GM12878 (cell line): ENCODE data around the gene IL3RA. TPM values are rescaled to one million over a fixed set of nuclear protein-coding genes. Genes with fewer than 3 reads are reported as not detected.

Experiments
- ATAC-seq: fragments of 200-7000 bp; cut with Tn5 transposase; 3 replicates; pipeline ENCODE4 v1.9.1; 2020; ENCODE audit warnings: mild to moderate bottlenecking, moderate library complexity
- BruUV-seq: library from RNA; stranded (reverse); fragments of 400-500 nt; replicated peaks from 2 replicates; lab custom pipeline; 2021; lab: Mats Ljungman, UMichigan
- CTCF ChIA-PET: fragments of 300-600 bp; sonication (Branson Sonifier 250); formaldehyde crosslinking; extraction: SDS; loops from one replicate; lab custom pipeline; 2021; ENCODE audit warnings: inconsistent platforms; lab: Yijun Ruan, JAX
- POLR2A ChIA-PET: fragments of 350-600 bp; formaldehyde crosslinking; extraction: SDS; loops from one replicate; lab custom pipeline; 2021; ENCODE audit warnings: inconsistent platforms; lab: Charles Lee
- RAD21 ChIA-PET: fragments of 300-600 bp; sonication (Branson Sonifier 250); formaldehyde crosslinking; loops from one replicate; lab custom pipeline; 2023; ENCODE audit warnings: antibody characterized with exemption; ENCODE audit not compliant: unreplicated experiment; lab: Charles Lee
- SMC1A ChIA-PET: fragments of 300-600 bp; sonication (Branson Sonifier 250); formaldehyde crosslinking; loops from one replicate; lab custom pipeline; 2023; ENCODE audit not compliant: unreplicated experiment, uncharacterized antibody; lab: Charles Lee
- DNase-seq: peaks from one replicate; pipeline ENCODE4 v3.0.0-alpha.2; 2011; ENCODE audit warnings: low read depth, low spot score
- FAIRE-seq: peaks from 3 replicates; lab custom pipeline; 2011; peaks lifted over from hg19 to GRCh38; lab: Jason Lieb, UNC
- H2AFZ ChIP-seq: 2 replicates; pipeline ENCODE4 v1.6.0; 2011; ENCODE audit warnings: low read depth, low read length, control low read depth; ENCODE audit not compliant: control insufficient read depth
- H3K27ac ChIP-seq: 2 replicates; pipeline ENCODE4 v1.5.1; 2011; ENCODE audit warnings: control low read depth; ENCODE audit not compliant: control insufficient read depth, insufficient read depth
- H3K27me3 ChIP-seq, 2 experiments: replicated peaks in 1 of 2; 2 replicates each; pipeline versions ENCODE4 v1.6.0 to v1.6.1; 2011; ENCODE audit warnings: low read length in 1 of 2; ENCODE audit not compliant: control insufficient read depth in 2 of 2, insufficient read depth in 2 of 2
- H3K36me3 ChIP-seq, 2 experiments: 2 replicates each; pipeline ENCODE4 v1.5.1; 2011; ENCODE audit warnings: low read length in 1 of 2; ENCODE audit not compliant: control insufficient read depth in 2 of 2, insufficient read depth in 2 of 2
- H3K4me1 ChIP-seq: 2 replicates; pipeline ENCODE4 v1.6.1; 2011; ENCODE audit warnings: mild to moderate bottlenecking, low read length, moderate library complexity, mixed read lengths; ENCODE audit not compliant: control insufficient read depth, insufficient read depth
- H3K4me2 ChIP-seq: 2 replicates; pipeline ENCODE4 v1.6.0; 2011; ENCODE audit warnings: control low read depth; ENCODE audit not compliant: control insufficient read depth, insufficient read depth
- H3K4me3 ChIP-seq: fragments of 200-600 bp; sonication (generic); 2 replicates; pipeline ENCODE4 v1.5.1; 2016
- H3K79me2 ChIP-seq: 2 replicates; pipeline ENCODE4 v1.6.0; 2011; ENCODE audit warnings: low read length; ENCODE audit not compliant: control insufficient read depth, insufficient read depth
- H3K9ac ChIP-seq: 2 replicates; pipeline ENCODE4 v1.8.0; 2011; ENCODE audit warnings: low read length, control low read depth, mixed read lengths; ENCODE audit not compliant: control insufficient read depth, insufficient read depth
- H3K9me3 ChIP-seq: replicated peaks from 3 replicates; pipeline ENCODE4 v1.5.1; 2011; ENCODE audit warnings: mild to moderate bottlenecking, low read length; ENCODE audit not compliant: control insufficient read depth, insufficient read depth
- H4K20me1 ChIP-seq: 2 replicates; pipeline ENCODE4 v1.6.0; 2011; ENCODE audit not compliant: control insufficient read depth, insufficient read depth
- CBFB ChIP-seq: IDR thresholded peaks from 2 replicates; pipeline ENCODE4 v1.6.1; 2016; ENCODE audit warnings: antibody characterized with exemption, low read depth
- CBX5 ChIP-seq: sonication (generic); IDR thresholded peaks from 2 replicates; pipeline ENCODE4 v1.6.1; 2016; ENCODE audit warnings: low read depth, moderate library complexity, mild to moderate bottlenecking, inconsistent platforms
- ESRRA ChIP-seq: IDR thresholded peaks from 2 replicates; pipeline ENCODE4 v1.6.1; 2012; ENCODE audit warnings: mild to moderate bottlenecking, low read length, improper control_type of control experiment
- HDAC6 ChIP-seq: fragments of 200-600 bp; sonication (generic); IDR thresholded peaks from one replicate; pipeline ENCODE4 v1.8.0; 2017; ENCODE audit warnings: antibody characterized with exemption; ENCODE audit not compliant: unreplicated experiment
- POLR2A ChIP-seq: IDR thresholded peaks from 2 replicates; pipeline ENCODE4 v1.6.1; 2011; ENCODE audit warnings: low read depth, mild to moderate bottlenecking, low read length
- POU2F2 ChIP-seq: IDR thresholded peaks from 3 replicates; pipeline ENCODE4 v1.6.1; 2011; ENCODE audit warnings: low read depth, mild to moderate bottlenecking, low read length, borderline replicate concordance
- SUPT20H ChIP-seq: IDR thresholded peaks from 2 replicates; pipeline ENCODE4 v1.6.1; 2011; ENCODE audit warnings: low read depth, mild to moderate bottlenecking, low read length, moderate library complexity, borderline replicate concordance; ENCODE audit not compliant: control insufficient read depth
- ZNF217 ChIP-seq: fragments of 450-650 bp; IDR thresholded peaks from 2 replicates; pipeline ENCODE4 v1.6.1; 2017; ENCODE audit warnings: antibody characterized with exemption, mild to moderate bottlenecking
- ZNF622 ChIP-seq: fragments of 450-650 bp; IDR thresholded peaks from 2 replicates; pipeline ENCODE4 v1.6.1; 2017; ENCODE audit warnings: mild to moderate bottlenecking, inconsistent platforms
- WGBS: methylation state at CpG from one replicate; pipeline ENCODE4 v1.1.6; 2016; ENCODE audit warnings: low lambda C conversion rate; ENCODE audit not compliant: insufficient replicate concordance, insufficient coverage; ENCODE audit errors: missing lambda C conversion rate; 5-methylcytosine and 5-hydroxymethylcytosine counted together
- in situ Hi-C: fragments of 300-500 bp; cut with MboI; formaldehyde crosslinking; loops from 9 replicates; pipeline ENCODE4 v1.14.3; 2018; ENCODE audit warnings: mixed read lengths
- intact Hi-C: fragments of 100-400 bp; cut with micrococcal nuclease; formaldehyde crosslinking; loops from one replicate; pipeline ENCODE4 v1.14.2; 2022; ENCODE audit not compliant: unreplicated experiment
- polyA plus RNA-seq, 11 experiments: library from polyadenylated mRNA; depleted of rRNA in 4 of 11; unstranded in 6 of 11; stranded (reverse) in 5 of 11; fragments of >200 nt; fragmentation: Nextera tagmentation in 4 of 11; fragmentation: Illumina TruSeq in 1 of 11; extraction: Ambion mirVana in 4 of 11; extraction: Trizol in 1 of 11; gene quantifications; 1 replicate in 1 of 11; 2 replicates in 10 of 11; pipeline versions ENCODE4 v1.2.1 to v1.2.3, GENCODE V29; 2011 to 2016; ENCODE audit warnings: inconsistent platforms in 2 of 11, missing spikeins in 2 of 11, low read depth in 1 of 11
- total RNA-seq, 4 experiments: library from RNA; depleted of rRNA in 3 of 4; stranded (reverse); fragments of >200 nt in 3 of 4; fragmentation: Illumina TruSeq in 1 of 4; extraction: Trizol in 1 of 4; gene quantifications; 2 replicates each; pipeline versions ENCODE4 v1.2.1 to v1.2.3, GENCODE V29; 2013 to 2021

IL3RA gene
- total and polyA plus RNA-seq, 10 of the 15 experiments (the other 5 are each of a cell fraction or from before 2014, with no cell fraction given): 2.1 to 31.1 (median 17.9) TPM

DNA sequence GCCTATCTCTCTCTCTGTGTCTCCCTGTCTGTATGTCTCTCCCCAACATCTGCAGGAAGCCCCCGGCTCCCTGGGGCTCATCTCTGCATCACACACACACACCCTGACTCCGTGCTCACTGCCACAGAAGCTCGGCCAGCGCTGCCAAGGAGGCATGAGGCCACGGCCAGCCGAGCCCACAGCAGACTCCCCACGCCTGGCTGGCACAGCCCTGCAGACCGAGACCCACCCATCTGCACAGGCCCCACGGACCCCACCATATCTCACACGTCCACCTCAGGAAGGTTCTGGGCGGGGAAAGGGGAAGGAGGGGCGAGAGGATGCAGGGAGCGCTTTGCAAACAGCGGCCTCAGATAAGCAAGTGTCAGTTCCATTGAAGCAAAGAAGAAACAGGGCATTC, 83.8 kb downstream of the IL3RA start:
- Histone ChIP-seq H3K9ac (no peak overlapping the region), H3K36me3 (peaks cover 32 to 38% of the 10 kb centered on the region in 2 experiments), H3K4me3 (no peak overlapping the region), H3K9me3 (peaks cover 24% of the 10 kb centered on the region), H4K20me1 (no peaks in the 10 kb centered on the region), H3K27ac (no peak overlapping the region), H2AFZ (no peak overlapping the region), H3K27me3 (no peaks in the 10 kb centered on the region), H3K4me1 (no peaks in the 10 kb centered on the region), H3K79me2 (no peaks in the 10 kb centered on the region), H3K4me2 (no peak overlapping the region)
- FAIRE-seq (no peak), ATAC-seq (peak; percentile 5; the same call in 1 of the 3 replicates), DNase-seq (no peak)
- ChIA-PET POLR2A (no interaction called here), CTCF (no interaction called here), RAD21 (no interaction called here), SMC1A (no interaction called here)
- in situ Hi-C loops (no loop called here), intact Hi-C loops (no loop called here)
- no TSS peak for BruUV-seq
- WGBS: 89% methylated on average over 14 of the region's 14 CpGs
- no peak for TF ChIP-seq SUPT20H
- no peak for TF ChIP-seq ZNF217
- TF ChIP-seq ZNF622: no peak
- no peak for TF ChIP-seq CBFB
- no peak for TF ChIP-seq CBX5
- 0 out of 3 replicates have a peak, but pooled peaks have one; percentile 10 for TF ChIP-seq POU2F2
- TF ChIP-seq POLR2A: peak; percentile 70
- no peak for TF ChIP-seq ESRRA
- no peak for TF ChIP-seq HDAC6
